GM12864 (cell line): ENCODE results near the gene PHACTR4.
"Not testable (repeated sequence)": the region's sequence is repeated elsewhere in the genome, so short reads cannot be mapped to it uniquely, and the experiment has no call there.

Experiments used
- DNase-seq: peaks from one replicate; pipeline ENCODE4 v3.0.0-alpha.2; 2011; ENCODE audit warnings: low read depth
- H3K4me3 ChIP-seq: 2 replicates; pipeline ENCODE4 v1.5.1; 2011; ENCODE audit warnings: mild to moderate bottlenecking, low read depth, low read length, control low read depth
- TF ChIP-seq, protein P1 (sequence below): IDR thresholded peaks from 2 replicates; pipeline ENCODE4 v1.5.1; 2011; ENCODE audit warnings: low read depth, mild to moderate bottlenecking, moderate library complexity, low read length, control low read depth, inconsistent platforms; ENCODE audit errors: missing control alignments

PHACTR4 gene

DNA sequence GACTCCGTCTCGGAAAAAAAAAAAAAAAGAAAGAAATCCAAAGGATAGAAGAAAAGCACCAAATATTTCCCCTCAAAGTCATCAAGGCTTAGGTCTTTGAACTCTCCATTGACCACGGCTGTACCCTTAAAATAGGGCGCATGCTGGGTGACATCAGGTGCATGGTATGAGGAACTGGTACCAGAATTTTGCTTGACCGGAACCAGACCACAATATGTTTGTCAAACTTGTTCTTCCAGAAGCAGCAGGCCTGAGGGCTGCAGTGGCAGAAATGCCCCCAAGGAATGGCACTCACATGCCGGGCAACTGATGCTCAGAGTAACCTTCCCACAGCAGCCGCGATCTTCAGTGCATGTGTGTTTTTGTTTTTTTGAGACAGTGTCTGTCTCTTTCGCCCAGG lies 157.3 kb downstream of the PHACTR4 start:
- TF ChIP-seq, protein P1, sequence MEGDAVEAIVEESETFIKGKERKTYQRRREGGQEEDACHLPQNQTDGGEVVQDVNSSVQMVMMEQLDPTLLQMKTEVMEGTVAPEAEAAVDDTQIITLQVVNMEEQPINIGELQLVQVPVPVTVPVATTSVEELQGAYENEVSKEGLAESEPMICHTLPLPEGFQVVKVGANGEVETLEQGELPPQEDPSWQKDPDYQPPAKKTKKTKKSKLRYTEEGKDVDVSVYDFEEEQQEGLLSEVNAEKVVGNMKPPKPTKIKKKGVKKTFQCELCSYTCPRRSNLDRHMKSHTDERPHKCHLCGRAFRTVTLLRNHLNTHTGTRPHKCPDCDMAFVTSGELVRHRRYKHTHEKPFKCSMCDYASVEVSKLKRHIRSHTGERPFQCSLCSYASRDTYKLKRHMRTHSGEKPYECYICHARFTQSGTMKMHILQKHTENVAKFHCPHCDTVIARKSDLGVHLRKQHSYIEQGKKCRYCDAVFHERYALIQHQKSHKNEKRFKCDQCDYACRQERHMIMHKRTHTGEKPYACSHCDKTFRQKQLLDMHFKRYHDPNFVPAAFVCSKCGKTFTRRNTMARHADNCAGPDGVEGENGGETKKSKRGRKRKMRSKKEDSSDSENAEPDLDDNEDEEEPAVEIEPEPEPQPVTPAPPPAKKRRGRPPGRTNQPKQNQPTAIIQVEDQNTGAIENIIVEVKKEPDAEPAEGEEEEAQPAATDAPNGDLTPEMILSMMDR, result no peak
- DNase-seq, result no peak
- H3K4me3 ChIP-seq, result no peak overlapping the region

DNA sequence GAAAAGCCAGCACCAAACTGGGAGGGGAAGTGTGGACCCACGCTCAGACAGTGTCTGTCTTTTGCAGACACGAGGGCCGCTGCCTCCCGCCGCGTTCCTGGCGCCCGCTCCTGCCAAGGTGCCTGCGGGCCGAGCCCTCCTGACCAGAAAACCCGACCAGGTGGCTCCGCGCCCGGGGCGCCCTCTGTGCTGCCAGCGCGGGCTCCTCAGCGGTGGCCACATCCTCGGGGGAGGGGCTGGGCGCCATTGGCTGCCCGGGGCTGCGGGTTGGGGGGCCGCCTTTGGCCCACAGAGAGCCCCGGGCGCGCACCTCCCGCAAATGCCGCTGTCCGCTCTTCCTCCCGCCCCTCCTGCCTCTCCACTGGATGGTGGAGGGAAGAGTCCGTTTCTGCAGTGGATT lies 160.9 kb downstream of the PHACTR4 start:
- H3K4me3 ChIP-seq, result no peak overlapping the region
- DNase-seq, result no peak
- TF ChIP-seq, protein P1, result no peak

DNA sequence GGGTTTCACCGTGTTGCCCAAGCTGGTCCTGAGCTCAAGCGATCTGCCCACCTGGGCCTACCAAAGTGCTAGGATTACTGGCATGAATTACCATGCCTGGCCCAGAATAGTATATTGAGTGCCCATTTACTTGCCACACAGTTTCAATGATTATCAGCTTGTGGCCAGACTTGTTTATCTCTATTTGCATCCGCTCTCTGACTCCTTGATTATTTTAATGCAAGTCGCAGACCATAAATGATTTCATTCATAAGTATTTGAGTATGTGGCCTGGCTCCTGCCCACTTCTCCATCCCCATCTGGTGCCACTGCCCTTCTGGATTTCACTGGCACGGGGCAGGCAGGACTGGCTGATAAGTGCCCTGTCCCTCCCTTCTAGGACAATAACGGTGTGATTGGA lies 165.1 kb downstream of the PHACTR4 start:
- no peak for DNase-seq
- TF ChIP-seq, protein P1, result no peak

GRCh38 chr1:28535180-28535579 lies 165.6 kb downstream of the PHACTR4 start:
- TF ChIP-seq, protein P1, result no peak
- no peak overlapping the region for H3K4me3 ChIP-seq
- DNase-seq, result no peak

More for the DNA sequence above, 165.1 kb downstream of the PHACTR4 start:
- no peak overlapping the region for H3K4me3 ChIP-seq

- H3K4me3 ChIP-seq, result no peak overlapping the region
- TF ChIP-seq, protein P1, result no peak
- DNase-seq, result no peak
Observed at GRCh38 chr1:28537457-28538199, 168.1 kb downstream of the PHACTR4 start.

- TF ChIP-seq, protein P1, result no peak
- DNase-seq, result no peak
Observed at GRCh38 chr1:28538286-28538685, 168.7 kb downstream of the PHACTR4 start.

DNA sequence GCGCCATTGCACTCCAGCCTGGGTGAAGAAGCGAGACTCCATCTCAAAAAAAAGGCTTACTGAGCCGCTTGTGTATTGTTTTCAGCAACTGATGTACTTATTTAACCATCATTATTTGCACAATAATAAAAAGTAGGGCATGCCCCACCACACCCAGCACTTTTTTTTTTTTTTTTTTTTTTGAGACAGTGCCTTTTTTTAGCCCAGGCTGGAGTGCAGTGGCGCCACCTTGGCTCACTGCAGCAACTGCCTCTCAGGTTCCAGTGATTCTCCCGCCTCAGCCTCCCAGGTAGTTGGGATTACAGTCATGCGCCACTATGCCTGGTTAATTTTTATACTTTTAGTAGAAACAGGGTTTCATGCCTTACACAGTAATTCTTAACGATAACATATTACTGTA lies 171.1 kb downstream of the PHACTR4 start:
- DNase-seq, result no peak
- TF ChIP-seq, protein P1, result no peak
- no peak overlapping the region for H3K4me3 ChIP-seq

More at GRCh38 chr1:28538286-28538685, 168.7 kb downstream of the PHACTR4 start:
- no peak overlapping the region for H3K4me3 ChIP-seq

DNA sequence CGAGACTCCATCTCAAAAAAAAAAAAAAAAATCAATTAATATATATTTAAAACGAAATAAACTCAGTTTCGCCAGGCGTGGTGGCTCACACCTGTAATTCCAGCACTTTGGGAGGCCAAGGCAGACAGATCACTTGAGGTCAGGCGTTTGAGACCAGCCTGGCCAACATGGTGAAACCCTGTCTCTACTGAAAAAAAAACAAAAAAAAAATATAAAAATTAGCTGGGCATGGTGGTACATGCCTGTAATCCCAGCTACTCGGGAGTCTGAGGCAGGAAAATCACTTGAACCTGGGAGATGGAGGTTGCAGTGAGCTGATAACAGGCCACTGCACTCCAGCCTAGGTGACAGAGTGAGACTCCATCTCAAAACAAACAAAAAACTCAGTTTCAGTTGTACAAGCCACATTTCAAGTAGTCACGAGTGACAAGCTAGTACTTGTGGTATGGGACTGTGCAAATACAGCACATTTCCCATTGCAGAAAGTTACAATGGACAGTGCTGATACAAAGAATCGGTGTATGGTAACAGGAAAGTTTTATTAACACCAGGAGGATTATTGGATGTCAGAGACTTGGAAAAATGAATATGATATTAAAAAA lies 172.0 kb downstream of the PHACTR4 start:
- not testable (repeated sequence) for DNase-seq, H3K4me3 ChIP-seq
